ENCODE measurements around the gene PNKP.
"Not testable (repeated sequence)": the region's sequence is repeated elsewhere in the genome, so short reads cannot be mapped to it uniquely, and the experiment has no call there.

Gene PNKP

DNA sequence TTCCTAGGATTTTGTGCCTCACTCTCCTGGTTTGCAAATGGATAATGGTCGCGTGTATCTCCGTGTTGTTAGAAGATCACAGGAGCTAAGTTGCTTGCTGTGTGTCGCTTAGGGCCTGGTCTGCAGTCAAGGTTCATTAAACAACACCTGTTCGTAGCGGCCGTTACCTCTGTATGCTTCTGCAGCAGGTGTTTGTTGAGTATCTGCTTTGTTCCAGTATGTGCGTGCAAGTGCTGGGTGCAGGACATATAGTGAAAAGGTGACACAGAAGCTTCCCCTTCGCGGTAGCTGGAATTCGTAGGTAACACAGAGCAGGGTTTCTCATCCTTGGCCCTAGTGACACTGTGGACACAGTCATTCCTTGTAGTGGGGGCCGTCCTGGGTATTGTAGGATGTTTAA, 43.9 kb downstream of the PNKP start:
- no peak for DNase-seq (ENCODE audit: low read depth, low spot score)

- no peak for DNase-seq (ENCODE audit: low read depth, low spot score)
These were observed 47.3 kb downstream of the PNKP start for GRCh38 chr19:49820125-49820524.

- not testable (repeated sequence) for DNase-seq (ENCODE audit: low read depth, low spot score)
These were observed 47.8 kb downstream of the PNKP start for GRCh38 chr19:49819452-49820115.

DNA sequence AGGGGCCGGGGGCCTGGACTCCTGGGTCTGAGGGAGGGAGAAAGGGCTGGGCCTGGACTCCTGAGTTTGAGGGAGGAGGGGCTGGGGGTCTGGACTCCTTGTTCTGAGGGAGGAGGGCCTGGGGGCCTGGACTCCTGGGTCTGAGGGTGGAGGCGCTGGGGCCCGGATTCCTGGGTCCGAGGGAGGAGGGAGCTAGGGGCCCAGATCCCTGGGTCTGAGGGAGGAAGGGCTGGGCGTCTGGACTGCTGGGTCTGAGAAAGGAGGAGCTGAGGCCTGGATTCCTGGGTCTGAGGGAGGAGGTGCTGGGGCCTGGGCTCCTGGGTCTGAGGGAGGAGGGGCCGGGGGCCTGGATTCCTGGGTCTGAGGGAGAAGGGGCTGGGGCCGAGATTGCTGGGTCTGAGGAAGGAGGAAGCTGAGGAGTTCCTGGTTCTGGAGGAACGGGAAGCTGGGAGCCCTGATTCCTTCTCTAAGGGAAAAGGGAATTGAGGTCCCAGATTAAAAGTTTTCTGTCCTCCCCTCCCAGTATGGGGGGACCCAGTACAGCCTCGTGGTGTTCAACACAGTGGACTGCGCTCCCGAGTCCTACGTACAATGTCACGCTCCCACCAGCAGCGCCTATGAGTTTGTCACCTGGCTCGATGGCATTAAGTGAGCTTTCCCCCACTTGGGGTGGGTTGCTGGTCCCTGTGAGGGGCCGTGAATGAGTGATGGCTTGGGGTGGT, 48.6 kb downstream of the PNKP start:
- DNase-seq (ENCODE audit: low read depth, low spot score): no peak

DNA sequence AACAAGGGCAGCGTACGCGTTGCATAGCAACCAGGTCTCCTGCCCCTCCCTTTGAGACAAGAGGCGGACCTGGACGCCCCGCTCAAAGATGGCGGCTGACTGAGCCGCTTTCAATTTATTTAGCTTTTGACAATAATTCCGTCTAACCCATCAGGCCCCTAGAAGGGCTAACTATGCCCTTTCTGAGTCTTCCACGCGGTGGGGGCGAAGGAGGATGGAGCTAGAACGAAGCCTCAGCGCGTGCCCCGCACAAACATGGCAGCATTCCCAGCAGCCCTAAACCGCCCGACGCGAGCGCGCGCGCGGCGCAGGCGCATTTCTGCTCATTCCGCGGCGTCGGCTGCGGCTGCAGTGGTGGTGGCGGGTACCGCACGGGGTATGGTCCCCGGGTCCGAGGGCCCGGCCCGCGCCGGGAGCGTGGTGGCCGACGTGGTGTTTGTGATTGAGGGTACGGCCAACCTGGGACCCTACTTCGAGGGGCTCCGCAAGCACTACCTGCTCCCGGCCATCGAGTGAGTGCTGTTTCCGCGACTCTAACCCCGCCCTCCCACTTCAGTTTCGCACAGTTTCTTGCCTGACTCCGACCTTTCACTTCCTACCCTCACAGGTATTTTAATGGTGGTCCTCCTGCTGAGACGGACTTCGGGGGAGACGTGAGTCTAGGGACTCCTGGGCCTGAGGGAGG, 49.3 kb downstream of the PNKP start, which contains the start of gene MED25:
Gene MED25 (plus strand): TSS at position 326 of the 685 bp plus-strand sequence. CDS start 53 bp downstream, at position 379.
- DNase-seq (ENCODE audit: low read depth, low spot score): peak; percentile 78

DNA sequence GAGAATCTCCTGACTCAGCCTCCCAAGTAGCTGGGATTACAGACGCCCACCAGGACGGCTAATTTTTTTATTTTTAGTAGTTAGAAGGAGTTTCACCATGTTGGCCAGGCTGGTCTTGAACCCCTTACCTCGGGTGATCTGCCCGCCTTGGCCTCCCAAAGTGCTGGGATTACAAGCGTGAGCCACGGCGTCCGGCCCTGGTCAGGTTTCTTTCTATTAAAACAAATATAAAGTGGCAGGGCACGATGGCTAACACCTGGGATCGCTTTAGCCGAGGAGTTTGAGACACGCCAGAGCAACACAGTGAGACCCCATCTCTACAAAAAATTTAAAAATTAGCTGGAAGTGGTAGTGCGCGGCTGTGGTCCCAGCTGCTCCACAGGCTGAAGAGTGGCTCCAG, 50.8 kb downstream of the PNKP start:
- no peak for DNase-seq (ENCODE audit: low read depth, low spot score)

DNA sequence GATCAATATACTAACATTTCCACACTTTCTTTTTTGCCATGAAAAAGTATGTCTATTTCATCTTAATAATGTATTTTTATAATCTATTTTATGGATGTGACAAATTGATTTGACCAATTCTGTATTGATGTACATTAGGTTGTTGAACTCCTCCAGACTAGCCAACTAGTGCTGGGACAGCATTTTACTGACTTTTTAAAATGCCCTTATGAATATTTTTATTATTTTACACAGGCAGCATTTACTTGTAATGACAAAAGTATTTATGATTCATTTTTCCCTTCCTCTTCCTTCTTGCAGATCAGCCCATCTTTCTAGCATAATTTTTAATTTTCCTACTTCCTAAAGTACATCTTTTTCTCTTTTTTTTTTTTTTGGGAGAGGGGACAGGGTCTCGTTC, 53.4 kb downstream of the PNKP start:
- DNase-seq (ENCODE audit: low read depth, low spot score): no peak

- DNase-seq (ENCODE audit: low read depth, low spot score): peak; percentile 77
These were observed 54.1 kb downstream of the PNKP start, which contains the start of gene FUZ for GRCh38 chr19:49812997-49813861. Gene FUZ (minus strand): TSS chr19:49813292. CDS start chr19:49813106, 186 bp downstream.

DNA sequence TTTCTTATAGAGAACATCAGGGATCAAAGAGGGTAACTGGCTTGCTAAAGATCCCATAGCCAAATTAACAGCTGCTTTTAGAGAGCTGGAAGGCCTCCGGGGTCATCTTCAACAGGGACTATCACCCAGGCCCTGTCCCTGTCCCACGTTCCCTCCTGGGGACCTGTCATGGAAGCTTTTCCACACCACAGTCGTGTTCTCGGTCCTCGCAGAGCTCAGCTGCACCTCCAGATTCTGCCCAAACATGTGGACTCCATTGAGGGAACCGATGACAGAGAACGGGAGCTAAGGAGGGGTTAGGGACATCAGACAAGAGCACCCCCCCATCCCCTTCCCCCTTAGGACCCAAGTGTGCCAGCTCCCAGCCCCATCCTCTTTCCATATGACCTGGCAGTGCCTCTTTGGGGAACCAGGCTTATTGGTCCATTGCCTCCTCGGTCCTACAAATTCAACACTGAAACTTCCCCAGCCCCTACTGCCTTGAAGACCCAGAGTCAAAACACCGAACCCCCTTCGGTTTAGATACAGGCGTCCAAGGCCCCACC, 54.9 kb downstream of the PNKP start:
- DNase-seq (ENCODE audit: low read depth, low spot score): no peak

DNA sequence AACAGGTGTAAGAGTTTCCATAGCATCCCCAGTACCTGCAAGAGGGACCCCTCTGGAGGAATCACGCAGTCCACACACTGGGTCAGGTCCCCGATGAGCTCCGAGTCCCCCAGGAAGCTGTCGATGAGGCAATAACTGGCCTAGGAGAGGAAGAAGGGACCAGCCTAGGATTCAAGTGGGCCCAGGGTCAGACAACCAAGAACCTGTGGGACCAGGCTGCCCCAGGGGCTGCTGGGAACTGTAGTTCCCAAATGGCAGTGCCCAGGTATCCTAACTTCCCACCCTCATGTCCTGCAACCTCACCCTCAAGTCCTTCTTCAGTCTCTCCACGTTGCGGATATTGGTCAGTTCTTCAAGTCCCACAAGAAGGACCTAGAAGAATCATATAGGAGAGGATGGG, 56.0 kb downstream of the PNKP start:
- DNase-seq (ENCODE audit: low read depth, low spot score): no peak
